GM12873 (cell line): Measurements from ENCODE around the gene PRPF31.

Source experiments
- CTCF ChIP-seq: IDR thresholded peaks from 2 replicates; pipeline ENCODE4 v1.5.1; 2012; ENCODE audit warnings: low read depth, mild to moderate bottlenecking, moderate library complexity, low read length, control low read depth; ENCODE audit not compliant: insufficient read depth; ENCODE audit errors: missing control alignments

The PRPF31 gene

GRCh38 chr19:54138489-54139256 lies 23.1 kb downstream of the PRPF31 start:
- TF ChIP-seq CTCF = no peak

- TF ChIP-seq CTCF = no peak
These were observed 25.8 kb downstream of the PRPF31 start for GRCh38 chr19:54141356-54141755.

GRCh38 chr19:54142166-54142780 lies 26.7 kb downstream of the PRPF31 start:
- no peak for TF ChIP-seq CTCF

- no peak for TF ChIP-seq CTCF
These were observed 30.1 kb downstream of the PRPF31 start for GRCh38 chr19:54145541-54146158.

GRCh38 chr19:54147676-54148075 lies 32.1 kb downstream of the PRPF31 start:
- TF ChIP-seq CTCF = no peak

GRCh38 chr19:54148158-54148557 lies 32.6 kb downstream of the PRPF31 start:
- TF ChIP-seq CTCF = no peak
